Kasumi-1 (cell line): ENCODE measurements around the gene SLC1A4.
"Not testable (repeated sequence)": the region's sequence is repeated elsewhere in the genome, so short reads cannot be mapped to it uniquely, and the experiment has no call there.

Source experiments
- DNase-seq, 2 experiments: peaks; one replicate each; lab custom pipeline; 2025; lab: John Stamatoyannopoulos, UW

Gene SLC1A4

DNA sequence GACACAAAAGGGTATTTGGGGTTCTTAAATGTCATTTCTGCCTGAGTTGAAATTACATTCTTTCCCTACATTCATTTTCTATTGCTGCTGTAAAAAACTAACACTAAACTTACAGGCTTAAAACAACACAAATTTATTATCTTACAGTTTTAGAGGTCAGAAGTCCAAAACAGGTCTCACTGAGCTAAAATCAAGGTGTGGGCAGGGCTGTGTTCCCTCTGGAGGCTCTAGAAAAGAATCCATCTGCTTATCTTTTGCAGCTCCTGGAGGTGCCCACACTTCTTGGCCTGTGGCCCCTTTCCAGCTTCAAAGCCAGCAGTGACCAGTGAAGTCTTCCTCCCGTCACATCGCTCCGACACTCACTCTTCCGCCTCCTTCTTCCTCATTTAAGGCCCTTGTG, 23.2 kb upstream of the SLC1A4 start:
- DNase-seq, result no peak

DNA sequence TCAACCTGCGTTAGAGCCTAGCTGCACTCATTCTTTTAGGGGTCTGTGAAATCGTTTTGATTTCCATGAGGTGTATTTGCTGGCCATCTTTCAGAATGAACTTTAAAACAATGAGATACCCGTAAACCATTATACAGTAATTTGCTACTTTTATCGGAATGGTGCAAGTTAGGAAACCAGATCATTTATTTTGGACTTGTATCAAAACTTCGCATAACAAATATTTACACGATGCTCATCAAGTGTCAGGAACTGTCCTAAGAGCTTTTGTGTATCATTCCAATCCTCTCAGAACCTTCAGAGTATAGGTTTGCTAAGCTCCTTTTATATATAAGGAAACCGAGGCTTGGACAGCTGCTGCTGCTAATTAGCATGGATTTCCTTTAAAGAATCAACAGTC, 22.4 kb upstream of the SLC1A4 start:
- DNase-seq, result no peak

DNA sequence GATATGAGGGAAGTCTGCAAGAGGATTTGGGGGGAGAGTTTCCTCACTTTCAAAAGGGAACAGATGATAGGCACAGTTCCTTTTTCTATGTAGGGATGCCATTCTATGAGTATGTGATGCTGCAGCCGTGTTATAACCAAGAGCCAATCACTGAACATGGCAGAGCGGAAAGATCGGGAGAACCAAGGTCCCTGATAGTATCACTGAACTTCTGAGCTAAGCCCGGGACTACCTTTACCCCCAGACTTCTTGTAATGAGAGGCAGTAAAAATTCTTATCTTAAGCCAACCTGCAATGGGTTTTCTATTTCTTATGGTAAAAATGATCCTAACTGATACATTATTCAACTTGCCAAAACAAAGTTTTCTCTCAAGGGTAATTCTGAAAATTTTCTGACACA, 21.6 kb upstream of the SLC1A4 start:
- no peak for DNase-seq

DNA sequence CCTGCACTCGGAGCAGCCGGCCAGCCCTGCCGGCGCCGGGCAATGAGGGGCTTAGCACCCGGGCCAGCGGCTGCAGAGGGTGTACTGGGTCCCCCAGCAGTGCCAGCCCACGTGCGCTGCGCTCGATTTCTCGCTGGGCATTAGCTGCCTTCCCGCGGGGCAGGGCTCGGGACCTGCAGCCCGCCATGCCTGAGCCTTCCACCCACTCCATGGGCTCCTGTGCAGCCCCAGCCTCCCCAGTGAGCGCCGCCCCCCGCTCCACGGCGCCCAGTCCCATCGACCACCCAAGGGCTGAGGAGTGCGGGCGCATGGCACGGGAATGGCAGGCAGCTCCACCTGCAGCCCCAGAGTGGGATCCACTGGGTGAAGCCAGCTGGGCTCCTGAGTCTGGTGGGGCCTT, 20.1 kb upstream of the SLC1A4 start:
- not testable (repeated sequence) for DNase-seq

DNA sequence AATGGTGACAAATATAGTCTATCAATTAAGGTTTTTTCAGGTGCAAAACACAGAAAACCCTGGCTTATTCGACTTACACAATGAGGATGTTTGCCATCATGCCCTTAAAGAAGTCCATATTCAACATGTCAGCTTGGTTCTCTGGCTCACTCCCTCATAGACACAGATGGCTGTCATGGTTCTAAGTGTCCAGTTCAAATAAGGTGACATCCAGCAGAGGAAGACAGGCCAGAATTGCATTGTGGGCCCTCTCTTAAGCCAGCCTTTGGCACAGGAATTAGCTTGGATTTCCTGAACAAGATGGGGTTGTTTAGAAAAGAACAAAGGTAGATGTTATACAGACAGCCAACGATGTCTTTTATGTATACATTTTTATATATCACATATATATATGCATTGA, 18.7 kb upstream of the SLC1A4 start:
- DNase-seq, result no peak

DNA sequence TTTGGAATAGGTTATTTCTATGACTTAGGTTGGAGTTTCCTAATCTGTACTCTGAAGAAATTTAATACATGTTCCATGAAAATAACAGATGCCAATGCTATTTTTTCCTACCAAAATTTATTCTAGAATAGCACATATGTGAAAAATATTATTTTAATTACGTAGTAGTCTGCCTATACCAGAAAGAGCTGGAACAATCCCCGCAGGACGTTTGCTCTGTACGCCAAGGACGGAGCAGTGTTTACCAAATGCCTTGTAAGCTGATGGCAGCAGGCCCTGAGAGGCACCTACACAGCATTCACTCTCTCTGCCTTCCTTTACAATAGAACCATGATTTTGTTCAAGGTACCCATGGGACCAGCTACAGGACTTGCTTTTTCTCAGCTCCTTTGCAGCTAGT, 16.8 kb upstream of the SLC1A4 start:
- no peak for DNase-seq

DNA sequence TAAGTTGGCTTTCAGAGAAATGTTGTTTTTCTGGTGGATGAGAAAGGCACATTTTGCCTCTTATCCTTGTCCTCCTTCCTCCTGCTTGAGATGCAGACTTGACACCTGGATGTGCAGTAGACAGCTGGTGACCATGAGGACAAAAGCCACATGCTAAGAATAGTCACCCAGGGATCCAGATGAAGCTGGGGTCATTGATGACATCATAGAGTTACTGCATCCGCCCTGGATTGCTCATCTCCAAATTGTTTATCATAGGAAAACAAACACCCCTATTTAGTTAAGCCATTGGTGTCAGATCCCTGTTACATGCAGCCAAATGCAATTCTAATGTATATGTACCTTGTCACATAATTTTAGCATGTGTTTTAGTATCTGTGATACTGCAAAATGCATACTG, 16.3 kb upstream of the SLC1A4 start:
- no peak for DNase-seq

DNA sequence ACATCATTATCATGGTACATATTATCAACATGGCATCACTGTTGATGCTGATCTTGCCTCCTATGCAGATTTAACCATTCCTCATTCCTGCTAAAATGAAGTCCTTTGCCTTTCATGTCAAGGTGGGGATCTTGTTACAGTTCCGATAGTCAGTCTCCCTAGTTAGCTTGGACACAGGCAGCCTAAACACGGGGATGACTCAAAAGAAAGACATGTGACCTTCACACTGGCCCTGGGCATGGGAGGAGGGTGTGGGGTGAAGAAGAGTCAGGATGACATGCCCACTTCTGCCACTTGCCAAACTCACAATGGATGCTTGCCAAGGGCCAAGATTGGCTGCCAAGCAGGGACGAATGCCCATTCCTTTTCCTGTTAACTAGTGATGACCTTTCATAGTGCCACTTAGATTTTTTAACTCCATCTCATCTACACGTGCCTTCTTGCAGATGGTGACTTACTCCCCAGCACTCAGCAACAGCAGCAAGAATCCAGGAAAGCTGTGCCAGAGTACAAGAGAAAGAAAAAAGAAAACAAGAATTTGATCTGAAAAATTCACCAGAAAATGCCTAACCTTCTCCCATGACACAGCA, 13.9 kb upstream of the SLC1A4 start:
- DNase-seq, result no peak

DNA sequence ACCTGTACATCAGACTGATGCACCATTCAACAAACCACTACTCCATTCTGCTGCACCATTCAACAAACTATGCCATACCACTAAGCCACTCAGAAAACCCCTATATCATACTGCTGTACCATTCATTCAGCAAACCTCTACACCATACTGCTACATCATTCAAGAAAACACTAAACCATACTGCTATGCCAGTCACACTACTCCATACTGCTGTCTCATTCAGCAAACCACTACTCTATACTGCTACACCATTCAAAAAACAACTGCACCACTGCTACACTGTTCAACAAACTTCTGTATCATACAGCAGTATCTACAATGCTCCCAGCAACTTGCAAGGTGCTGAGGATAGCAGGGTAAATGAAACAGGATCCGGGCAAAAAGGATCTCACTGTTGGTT, 12.9 kb upstream of the SLC1A4 start:
- no peak for DNase-seq

DNA sequence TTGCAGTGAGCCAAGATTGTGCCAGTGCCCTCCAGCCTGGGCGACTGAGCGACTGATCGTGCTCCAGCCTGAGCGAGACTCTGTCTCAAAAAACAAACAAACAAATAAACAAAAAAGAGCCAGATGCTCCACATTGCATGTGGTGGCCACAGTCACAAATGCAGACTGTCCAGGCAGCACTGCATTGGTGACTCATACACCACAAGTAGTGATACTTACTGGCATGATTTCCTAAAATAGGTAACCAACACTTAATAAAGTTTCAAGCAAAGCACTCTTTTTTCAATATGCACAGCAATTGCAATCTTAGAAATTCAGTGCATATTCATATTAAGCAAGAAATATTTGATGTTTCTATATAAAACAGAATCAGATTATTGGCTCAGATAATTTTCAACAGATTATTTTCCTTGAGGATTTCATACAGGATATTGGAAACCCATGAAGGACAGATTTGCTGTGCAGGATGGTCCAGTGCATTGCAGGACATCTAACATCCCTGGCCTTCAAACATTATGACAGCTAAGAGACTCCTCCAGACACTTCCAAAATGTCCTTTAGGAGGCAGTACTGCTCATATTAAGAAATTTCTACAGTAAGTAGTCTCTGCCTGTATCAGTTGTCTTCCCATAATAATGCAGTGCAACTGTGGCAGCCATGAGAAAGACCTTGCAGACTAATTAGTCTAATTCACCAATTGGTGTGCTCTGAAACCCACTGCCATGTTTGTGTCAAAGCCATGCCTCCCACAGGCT, 10.5 kb upstream of the SLC1A4 start:
- DNase-seq, result peak in 1 of 2 experiments; percentile 40

DNA sequence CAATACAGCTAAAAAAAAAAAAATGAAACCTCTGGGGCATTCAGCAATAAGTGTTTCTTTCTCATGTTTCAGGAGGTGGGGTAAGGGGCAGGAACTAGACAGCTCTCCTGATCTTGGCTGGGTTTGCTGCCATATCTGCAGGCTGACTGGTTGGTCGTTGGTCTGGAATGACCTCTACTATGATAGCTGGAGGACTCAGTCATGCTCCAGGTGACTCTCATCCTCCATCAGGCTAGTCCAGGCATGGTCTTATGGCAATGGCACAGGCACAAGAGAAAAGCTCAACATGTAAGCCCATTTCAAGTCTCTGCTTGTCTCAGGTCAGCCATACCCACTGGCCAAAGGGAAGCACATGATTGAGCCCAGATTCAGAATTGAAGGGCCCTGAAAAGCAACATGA, 9.5 kb upstream of the SLC1A4 start:
- DNase-seq, result no peak

DNA sequence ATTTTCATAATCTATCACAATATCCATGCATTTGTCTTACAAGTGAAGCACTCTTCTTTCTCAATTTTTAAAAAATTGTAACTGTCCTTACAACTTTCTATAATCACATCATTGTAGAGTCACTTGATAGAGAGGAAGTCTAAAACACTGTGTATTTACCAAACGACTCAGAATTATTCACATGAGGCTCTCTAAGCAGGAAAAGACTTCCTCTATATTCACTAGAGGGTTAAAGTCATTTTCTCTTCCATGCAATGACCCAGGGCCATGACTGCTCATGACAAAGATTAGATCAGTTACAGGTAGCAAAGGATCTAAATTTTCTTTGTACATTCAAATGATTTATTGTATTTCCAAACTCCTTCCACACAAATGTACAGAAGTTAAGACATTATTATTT, 9.0 kb upstream of the SLC1A4 start:
- no peak for DNase-seq

DNA sequence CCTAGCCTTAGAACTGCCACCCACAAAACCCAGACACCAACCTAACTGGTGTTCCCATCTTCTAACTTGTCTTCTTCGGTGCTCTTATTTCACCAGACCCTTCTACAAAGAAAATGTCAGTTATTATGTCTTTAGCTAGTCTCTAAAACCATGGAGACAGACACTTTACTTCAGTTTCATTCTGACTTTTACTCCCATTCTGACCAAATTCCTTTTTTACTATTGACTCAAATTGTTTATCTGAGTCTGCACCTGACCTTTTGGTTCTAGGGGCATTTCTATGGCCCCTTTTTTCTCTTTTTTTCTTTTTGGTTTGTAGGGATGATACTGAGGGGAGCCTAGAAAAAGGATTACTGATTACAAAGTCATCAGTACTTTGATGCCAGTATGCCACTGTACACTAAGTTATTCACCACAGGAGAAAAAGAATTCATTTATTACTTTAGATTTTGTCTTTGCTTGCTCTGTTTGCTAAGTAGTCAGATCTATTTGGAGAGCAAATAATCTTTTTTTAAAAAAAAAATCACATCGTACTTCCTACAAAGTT, 6.8 kb upstream of the SLC1A4 start:
- DNase-seq, result no peak

DNA sequence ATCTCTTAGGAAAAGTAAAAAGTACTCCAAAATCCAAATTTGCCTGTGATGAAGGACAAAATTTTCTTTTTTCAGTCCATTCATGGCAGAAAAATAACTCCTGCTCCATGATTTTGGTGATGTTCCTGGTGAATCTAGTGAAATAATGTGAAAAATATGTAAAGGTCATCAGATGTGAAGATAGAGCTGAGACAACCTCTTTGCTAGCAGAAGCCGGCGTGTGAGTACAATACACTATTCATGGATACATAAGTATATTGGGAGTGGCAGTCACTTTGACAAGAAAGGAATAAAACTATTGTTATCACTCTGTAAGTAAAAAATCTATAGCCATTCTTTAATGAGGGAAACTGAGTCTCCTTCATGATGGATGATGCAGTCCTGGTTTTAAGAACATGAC, 6.3 kb upstream of the SLC1A4 start:
- DNase-seq, result no peak

DNA sequence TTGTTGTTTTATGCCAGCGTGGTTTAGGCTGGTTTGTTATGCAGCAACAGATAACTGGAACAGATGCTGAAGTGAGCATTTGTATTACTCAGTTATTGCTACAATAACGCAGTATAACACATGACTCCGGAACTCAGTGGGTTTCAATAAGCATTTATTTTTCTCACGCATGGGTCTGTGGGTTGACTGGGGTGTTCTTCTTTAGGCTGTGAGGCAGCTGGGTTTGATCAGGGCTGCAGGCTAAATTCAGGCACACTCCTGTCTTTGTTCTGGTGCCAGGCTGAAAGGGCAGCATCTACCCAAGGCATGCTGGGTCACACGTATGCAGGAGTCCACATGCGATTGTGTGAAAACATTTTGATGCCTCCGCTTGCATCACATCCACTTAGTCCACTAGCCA, 3.8 kb upstream of the SLC1A4 start:
- no peak for DNase-seq

DNA sequence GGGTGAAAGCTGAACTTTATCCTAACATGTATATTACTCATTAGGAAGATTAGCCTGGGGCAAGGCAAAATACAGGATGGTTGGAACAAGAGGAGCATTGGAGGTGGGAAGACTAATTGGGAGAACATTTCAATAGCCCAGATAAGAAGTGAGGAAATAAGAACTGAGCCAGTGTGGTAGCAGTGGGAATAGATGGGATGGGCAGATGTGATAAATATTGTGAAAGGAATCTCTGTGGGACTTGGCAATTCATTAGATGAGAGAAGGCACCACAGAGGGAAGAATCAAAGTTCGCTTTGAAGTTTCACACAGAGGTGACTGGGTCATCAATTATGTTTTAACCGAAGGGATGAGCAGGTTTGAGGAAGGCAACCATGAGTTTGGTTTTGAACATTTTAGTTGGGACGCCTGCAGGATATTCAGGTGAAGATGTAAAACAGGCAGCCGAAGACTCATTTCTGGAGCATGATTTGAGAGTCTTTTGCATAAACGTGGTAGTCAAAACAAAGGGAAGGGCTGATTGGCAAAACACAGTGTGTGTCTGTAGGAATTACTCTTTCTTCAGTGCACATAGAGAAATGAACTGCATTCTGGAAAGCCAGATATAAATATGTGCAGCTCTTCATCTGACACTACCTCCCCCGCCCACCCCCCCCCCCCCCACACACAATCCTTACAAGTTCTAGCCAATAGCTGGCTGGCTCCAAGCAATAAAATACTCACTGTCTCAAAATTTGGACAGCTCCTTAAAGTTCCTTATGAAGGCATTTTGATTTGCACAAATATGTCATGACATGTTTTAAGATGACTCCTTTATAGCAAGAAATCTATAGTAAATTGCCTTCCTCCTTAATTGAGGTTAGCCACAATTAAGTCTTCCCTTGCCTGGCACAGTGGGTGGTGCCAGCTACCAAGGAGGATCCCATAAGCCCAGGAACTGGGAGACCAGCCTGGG, 1.9 kb upstream of the SLC1A4 start:
- peak; percentile 28 to 44 for DNase-seq

DNA sequence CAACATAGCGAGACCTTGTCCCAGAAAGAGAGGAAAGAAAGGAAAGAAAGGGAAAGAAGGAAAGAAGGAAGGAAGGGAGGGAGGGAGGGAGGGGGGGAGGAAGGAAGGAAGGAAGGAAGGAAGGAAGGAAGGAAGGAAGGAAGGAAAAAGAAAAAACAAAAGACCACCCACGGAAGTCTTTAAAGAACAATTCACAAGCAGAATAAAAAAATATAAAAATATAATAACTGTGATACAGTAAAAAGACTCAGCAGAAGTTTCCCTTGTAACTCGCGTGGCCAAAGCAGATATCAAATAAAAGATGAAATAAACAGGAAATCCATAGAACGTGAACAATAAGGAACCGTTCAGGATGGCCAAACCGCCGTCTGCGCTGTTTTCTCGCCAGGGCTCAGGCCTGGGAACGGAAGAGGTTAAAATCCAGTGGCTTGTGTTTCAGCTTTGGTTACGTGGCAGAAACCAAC, 1.2 kb upstream of the SLC1A4 start:
- peak; percentile 49 to 56 for DNase-seq

DNA sequence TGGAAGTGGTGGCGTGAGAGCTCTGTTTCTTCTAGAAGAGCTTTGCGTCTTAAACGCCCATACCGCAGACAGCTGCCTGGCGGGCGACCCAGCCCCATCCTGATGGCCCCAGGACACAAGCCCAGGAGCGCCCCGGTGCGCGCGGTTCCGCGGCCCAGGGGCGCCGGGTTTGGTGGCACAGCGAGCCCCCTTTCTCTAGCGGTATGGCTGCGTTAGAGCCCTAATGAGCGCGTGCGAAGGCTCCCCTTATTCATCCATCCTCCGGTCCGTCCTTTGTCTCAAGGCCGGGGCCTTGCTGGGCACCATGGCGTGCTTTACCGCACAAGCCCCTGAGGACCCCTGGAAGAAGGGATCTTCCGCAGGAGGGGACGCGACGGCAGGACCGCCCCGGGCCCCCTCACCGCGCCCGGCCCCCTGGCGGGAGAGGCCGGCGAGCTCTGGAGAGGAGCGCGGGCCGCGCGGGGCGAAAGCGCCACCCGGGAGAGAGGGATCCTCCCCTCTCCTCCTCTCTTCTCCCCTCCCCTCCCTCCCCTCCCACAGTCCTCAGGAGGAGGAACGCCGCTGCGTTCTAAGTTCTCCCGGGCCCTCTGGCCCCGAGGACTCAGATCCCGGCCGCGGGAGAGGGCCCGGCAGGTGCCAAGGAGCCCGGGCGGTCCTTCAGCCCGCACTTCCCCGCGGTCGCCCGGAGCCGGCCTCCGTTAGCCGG, 626 bp upstream of the SLC1A4 start:
- peak; percentile 47 to 51 for DNase-seq

DNA sequence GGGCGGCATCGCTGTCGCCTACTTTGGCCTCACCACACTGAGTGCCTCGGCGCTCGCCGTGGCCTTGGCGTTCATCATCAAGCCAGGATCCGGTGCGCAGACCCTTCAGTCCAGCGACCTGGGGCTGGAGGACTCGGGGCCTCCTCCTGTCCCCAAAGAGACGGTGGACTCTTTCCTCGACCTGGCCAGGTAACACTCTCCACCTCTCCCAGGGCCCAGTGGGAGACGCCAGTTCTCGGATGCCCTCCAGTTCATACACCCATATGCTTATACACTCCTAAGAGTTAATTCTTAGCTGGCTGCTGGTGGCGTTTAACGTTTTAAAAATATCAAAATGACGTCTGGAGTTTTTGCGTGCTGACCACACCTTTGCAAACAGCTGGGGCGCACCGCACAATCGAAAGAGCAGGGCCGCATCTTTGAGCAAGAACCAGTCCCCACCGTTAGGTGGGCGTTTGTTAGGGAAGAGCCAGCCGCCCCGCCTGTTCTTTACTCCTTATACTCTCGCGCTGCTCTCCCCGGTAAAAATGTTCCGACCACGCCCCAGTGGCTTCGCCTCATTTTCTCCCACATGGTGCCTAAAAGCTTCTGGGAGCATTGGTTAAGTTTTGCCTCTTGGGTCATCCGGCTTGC, 899 bp downstream of the SLC1A4 start:
- DNase-seq, result no peak

DNA sequence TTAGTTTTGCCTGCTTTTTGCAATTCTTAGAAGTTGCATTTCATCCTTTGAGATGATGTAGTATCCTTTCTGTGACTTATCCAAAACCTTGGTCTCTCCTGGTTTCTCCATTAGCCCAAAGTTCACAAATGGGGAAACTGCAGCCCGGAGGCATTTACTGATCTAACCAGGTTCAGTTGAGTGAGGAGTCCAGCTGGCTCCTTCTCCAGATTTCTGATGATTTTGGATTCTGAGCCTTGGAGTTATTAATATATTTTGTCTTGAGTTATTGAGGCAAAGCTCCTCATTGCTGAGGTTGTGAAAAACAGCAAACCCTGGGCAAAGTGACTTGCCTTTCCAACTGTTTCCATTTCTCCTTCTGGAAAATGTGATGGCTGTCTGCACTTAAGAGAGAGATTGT, 1.7 kb downstream of the SLC1A4 start:
- no peak for DNase-seq

DNA sequence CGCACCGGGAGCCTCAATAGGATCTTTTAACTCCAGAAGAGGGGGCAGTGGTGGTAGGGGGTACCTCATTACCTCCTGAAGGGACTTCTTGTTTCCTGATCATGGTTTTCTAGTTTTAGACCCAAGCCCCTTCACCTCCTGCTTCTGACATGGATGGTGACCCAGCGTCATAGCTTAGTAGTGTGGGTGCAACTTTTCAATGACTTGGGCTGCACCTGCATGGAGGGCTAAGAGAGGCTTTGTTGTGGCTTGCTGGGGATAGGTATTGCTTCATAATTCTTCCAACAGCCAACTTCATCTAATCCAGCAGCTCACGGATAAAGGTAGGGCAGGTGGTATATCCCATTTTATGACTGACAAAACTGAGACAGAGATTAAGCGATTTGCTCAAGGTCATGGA, 3.0 kb downstream of the SLC1A4 start:
- DNase-seq, result no peak
